H9 (cell line): ENCODE results near the gene SFMBT1. TPM values are rescaled to one million over a fixed set of nuclear protein-coding genes. Genes with fewer than 3 reads are reported as not detected.

ENCODE experiments used
- DNase-seq: peaks from one replicate; pipeline ENCODE4 v3.0.0-alpha.2; 2017
- H2AFZ ChIP-seq: one replicate; pipeline ENCODE4 v1.6.1; 2013; ENCODE audit warnings: mild to moderate bottlenecking, low read length, control low read depth, moderate library complexity
- H2AK5ac ChIP-seq: 2 replicates; pipeline ENCODE4 v1.6.1; 2013; ENCODE audit warnings: low read length, control low read depth, mixed read lengths; ENCODE audit not compliant: insufficient read length
- H2BK120ac ChIP-seq: one replicate; pipeline ENCODE4 v1.6.1; 2013; ENCODE audit warnings: low read depth, mild to moderate bottlenecking, low read length, control low read depth, inconsistent platforms; ENCODE audit not compliant: poor library complexity, severe bottlenecking
- H2BK12ac ChIP-seq: 2 replicates; pipeline ENCODE4 v1.6.1; 2013; ENCODE audit warnings: low read length, control low read depth, mixed read lengths, low read depth; ENCODE audit not compliant: insufficient read length
- H2BK15ac ChIP-seq: 2 replicates; pipeline ENCODE4 v1.6.1; 2013; ENCODE audit warnings: low read depth, low read length, control low read depth
- H2BK20ac ChIP-seq: one replicate; pipeline ENCODE4 v1.6.1; 2013; ENCODE audit warnings: low read depth, mild to moderate bottlenecking, low read length, control low read depth, inconsistent platforms; ENCODE audit not compliant: poor library complexity, severe bottlenecking
- H2BK5ac ChIP-seq: 2 replicates; pipeline ENCODE4 v1.6.1; 2013; ENCODE audit warnings: low read length, control low read depth, mixed read lengths; ENCODE audit not compliant: insufficient read length
- H3K14ac ChIP-seq: 2 replicates; pipeline ENCODE4 v1.6.1; 2013; ENCODE audit warnings: low read length, control low read depth; ENCODE audit not compliant: insufficient read depth
- H3K18ac ChIP-seq: 2 replicates; pipeline ENCODE4 v1.6.1; 2013; ENCODE audit warnings: low read depth, mild to moderate bottlenecking, mixed read lengths, low read length, control low read depth; ENCODE audit not compliant: insufficient read length
- H3K23ac ChIP-seq: 2 replicates; pipeline ENCODE4 v1.6.1; 2013; ENCODE audit warnings: low read length, control low read depth, mixed read lengths, low read depth; ENCODE audit not compliant: insufficient read length
- H3K23me2 ChIP-seq: 2 replicates; pipeline ENCODE4 v1.6.1; 2013; ENCODE audit warnings: low read depth, mild to moderate bottlenecking, mixed read lengths, low read length, control low read depth; ENCODE audit not compliant: insufficient read length, poor library complexity, severe bottlenecking
- H3K27ac ChIP-seq: 2 replicates; pipeline ENCODE4 v1.5.1; 2013; ENCODE audit warnings: low read length, control low read depth, mixed read lengths, low read depth; ENCODE audit not compliant: insufficient read length
- H3K27me3 ChIP-seq: 2 replicates; pipeline ENCODE4 v1.6.1; 2013; ENCODE audit warnings: low read length, control low read depth, inconsistent platforms; ENCODE audit not compliant: insufficient read depth
- H3K4ac ChIP-seq: 2 replicates; pipeline ENCODE4 v1.6.1; 2013; ENCODE audit warnings: low read depth, mild to moderate bottlenecking, control low read depth, inconsistent platforms, low read length, moderate library complexity
- H3K4me1 ChIP-seq: 2 replicates; pipeline ENCODE4 v1.6.1; 2013; ENCODE audit warnings: low read length, control low read depth, inconsistent platforms; ENCODE audit not compliant: insufficient read depth
- H3K4me2 ChIP-seq: 2 replicates; pipeline ENCODE4 v1.6.1; 2013; ENCODE audit warnings: low read length, control low read depth, mixed read lengths; ENCODE audit not compliant: insufficient read length, insufficient read depth
- H3K56ac ChIP-seq: 2 replicates; pipeline ENCODE4 v1.6.1; 2013; ENCODE audit warnings: low read depth, mild to moderate bottlenecking, mixed read lengths, low read length, control low read depth; ENCODE audit not compliant: insufficient read length
- H3K79me1 ChIP-seq: 2 replicates; pipeline ENCODE4 v1.6.1; 2013; ENCODE audit warnings: low read depth, mild to moderate bottlenecking, moderate library complexity, low read length, control low read depth, inconsistent platforms; ENCODE audit not compliant: insufficient read depth, poor library complexity, severe bottlenecking
- H3K79me2 ChIP-seq: 2 replicates; pipeline ENCODE4 v1.6.1; 2013; ENCODE audit warnings: low read length, control low read depth, inconsistent platforms; ENCODE audit not compliant: insufficient read depth
- H3K9ac ChIP-seq: 2 replicates; pipeline ENCODE4 v1.6.1; 2013; ENCODE audit warnings: low read length, control low read depth, mixed read lengths; ENCODE audit not compliant: insufficient read length; ENCODE audit errors: extremely low read depth
- H3K9me3 ChIP-seq: one replicate; pipeline ENCODE4 v1.6.1; 2013; ENCODE audit warnings: low read depth, low read length, inconsistent platforms; ENCODE audit not compliant: control insufficient read depth
- H3T11ph ChIP-seq: one replicate; pipeline ENCODE4 v1.6.1; 2013; ENCODE audit warnings: mild to moderate bottlenecking, low read length, control low read depth, inconsistent platforms
- H4K20me1 ChIP-seq: one replicate; pipeline ENCODE4 v1.6.1; 2013; ENCODE audit not compliant: control insufficient read depth, insufficient read length, insufficient read depth
- H4K5ac ChIP-seq: 2 replicates; pipeline ENCODE4 v1.6.1; 2013; ENCODE audit warnings: low read depth, mild to moderate bottlenecking, mixed read lengths, low read length, control low read depth; ENCODE audit not compliant: insufficient read length
- H4K8ac ChIP-seq: replicated peaks from 2 replicates; pipeline ENCODE4 v1.6.1; 2013; ENCODE audit warnings: low read length, control low read depth, mixed read lengths, low read depth; ENCODE audit not compliant: insufficient read length
- H4K91ac ChIP-seq: 2 replicates; pipeline ENCODE4 v1.6.1; 2013; ENCODE audit warnings: low read depth, mild to moderate bottlenecking, moderate library complexity, mixed read lengths, low read length, control low read depth; ENCODE audit not compliant: insufficient read length
- H3K27ac Mint-ChIP-seq, 3 experiments: 2 replicates in 2 of 3; 3 replicates in 1 of 3; pipeline ENCODE4 v1.8.0; 2020 to 2021; ENCODE audit warnings: mixed read lengths in 3 of 3, mild to moderate bottlenecking in 1 of 3, moderate library complexity in 1 of 3
- H3K27me3 Mint-ChIP-seq: 2 replicates; pipeline ENCODE4 v1.8.0; 2021; ENCODE audit warnings: low read depth, mild to moderate bottlenecking, moderate library complexity, mixed read lengths
- H3K36me3 Mint-ChIP-seq, 3 experiments: 2 replicates in 2 of 3; 3 replicates in 1 of 3; pipeline ENCODE4 v1.8.0; 2020 to 2021; ENCODE audit warnings: low read depth in 3 of 3, mixed read lengths in 3 of 3; ENCODE audit not compliant: insufficient read depth in 1 of 3
- H3K4me1 Mint-ChIP-seq, 2 experiments: 2 replicates each; pipeline ENCODE4 v1.8.0; 2020; ENCODE audit warnings: mixed read lengths in 2 of 2
- H3K4me3 Mint-ChIP-seq, 2 experiments: 2 replicates in 1 of 2; 3 replicates in 1 of 2; pipeline ENCODE4 v1.8.0; 2020 to 2021; ENCODE audit warnings: mild to moderate bottlenecking in 2 of 2, mixed read lengths in 2 of 2, moderate library complexity in 1 of 2
- H3K9me3 Mint-ChIP-seq, 2 experiments: 2 replicates in 1 of 2; 3 replicates in 1 of 2; pipeline ENCODE4 v1.8.0; 2020; ENCODE audit warnings: mild to moderate bottlenecking in 2 of 2, mixed read lengths in 2 of 2, moderate library complexity in 1 of 2
- WGBS: extraction: QIAGEN DNeasy Blood & Tissue Kit; methylation state at CpG from one replicate; pipeline ENCODE4 v1.1.7; 2013; ENCODE audit warnings: missing lambda C conversion rate, low lambda C conversion rate, mixed read lengths; ENCODE audit not compliant: insufficient read length; ENCODE audit errors: extremely low coverage; 5-methylcytosine and 5-hydroxymethylcytosine counted together
- total RNA-seq: library from RNA; stranded (reverse); gene quantifications from 2 replicates; pipeline ENCODE4 v1.2.1, GENCODE V29; 2021
- TF ChIP-seq, protein P1 (sequence below): fragments of 200-600 bp; sonication (generic); conservative IDR thresholded peaks from 3 replicates; pipeline ENCODE4 v1.8.0; 2021; ENCODE audit warnings: antibody characterized with exemption, mild to moderate bottlenecking

SFMBT1 gene
- total RNA-seq, 1 experiment from 2014 or later: 15.3 TPM

- Mint-ChIP-seq H3K27ac (peak overlapping the region; percentile 15 to 56 (median 30); a peak in 2 of 7 replicates), H3K36me3 (peaks cover 12 to 15% (median 13%) of the 10 kb centered on the region in 3 experiments), H3K4me1 (no peaks in the 10 kb centered on the region), H3K4me3 (no peak overlapping the region), H3K27me3 (no peaks in the 10 kb centered on the region), H3K9me3 (peaks cover 10 to 11% of the 10 kb centered on the region in 2 experiments; a peak in 3 of 5 replicates)
- Histone ChIP-seq H3K18ac (no peak overlapping the region), H3K27ac (no peak overlapping the region), H3K27me3 (no peaks in the 10 kb centered on the region), H3K23me2 (no peaks in the 10 kb centered on the region), H2BK20ac (no peak overlapping the region), H4K20me1 (no peaks in the 10 kb centered on the region), H3K4ac (no peak overlapping the region), H3K9me3 (no peaks in the 10 kb centered on the region), H3K9ac (no peak overlapping the region), H2AFZ (no peak overlapping the region), H3K23ac (no peak overlapping the region), H3K56ac (no peak overlapping the region), H2BK12ac (no peak overlapping the region), H4K8ac (no peak overlapping the region), H3K4me2 (no peak overlapping the region), H3K14ac (no peak overlapping the region), H2BK5ac (no peak overlapping the region), H4K5ac (no peak overlapping the region), H3K4me1 (no peaks in the 10 kb centered on the region), H3T11ph (no peak overlapping the region), H2BK120ac (no peak overlapping the region), H3K79me1 (no peaks in the 10 kb centered on the region), H4K91ac (no peak overlapping the region), H2AK5ac (no peak overlapping the region), H2BK15ac (no peak overlapping the region), H3K79me2 (no peaks in the 10 kb centered on the region)
- DNase-seq: no peak
- TF ChIP-seq, protein P1, sequence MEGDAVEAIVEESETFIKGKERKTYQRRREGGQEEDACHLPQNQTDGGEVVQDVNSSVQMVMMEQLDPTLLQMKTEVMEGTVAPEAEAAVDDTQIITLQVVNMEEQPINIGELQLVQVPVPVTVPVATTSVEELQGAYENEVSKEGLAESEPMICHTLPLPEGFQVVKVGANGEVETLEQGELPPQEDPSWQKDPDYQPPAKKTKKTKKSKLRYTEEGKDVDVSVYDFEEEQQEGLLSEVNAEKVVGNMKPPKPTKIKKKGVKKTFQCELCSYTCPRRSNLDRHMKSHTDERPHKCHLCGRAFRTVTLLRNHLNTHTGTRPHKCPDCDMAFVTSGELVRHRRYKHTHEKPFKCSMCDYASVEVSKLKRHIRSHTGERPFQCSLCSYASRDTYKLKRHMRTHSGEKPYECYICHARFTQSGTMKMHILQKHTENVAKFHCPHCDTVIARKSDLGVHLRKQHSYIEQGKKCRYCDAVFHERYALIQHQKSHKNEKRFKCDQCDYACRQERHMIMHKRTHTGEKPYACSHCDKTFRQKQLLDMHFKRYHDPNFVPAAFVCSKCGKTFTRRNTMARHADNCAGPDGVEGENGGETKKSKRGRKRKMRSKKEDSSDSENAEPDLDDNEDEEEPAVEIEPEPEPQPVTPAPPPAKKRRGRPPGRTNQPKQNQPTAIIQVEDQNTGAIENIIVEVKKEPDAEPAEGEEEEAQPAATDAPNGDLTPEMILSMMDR: no peak
- no CpG with 5 or more reads among the region's 8 CpGs for WGBS
Measured at GRCh38 chr3:52860424-52860768, 185.5 kb downstream of the SFMBT1 start.
